GM18519 (cell line): ENCODE measurements around the gene PGAP3.
"Not testable (repeated sequence)": the region's sequence is repeated elsewhere in the genome, so short reads cannot be mapped to it uniquely, and the experiment has no call there.

Experiments used
- ATAC-seq: cut with Tn5 transposase; IDR thresholded peaks from one replicate; pipeline ENCODE4 v1.9.1; 2021; ENCODE audit warnings: mild to moderate bottlenecking, moderate library complexity; ENCODE audit not compliant: unreplicated experiment, low FRiP score

The PGAP3 gene

GRCh38 chr17:39699157-39699817, 11.4 kb upstream of the PGAP3 start:
- not testable (repeated sequence) for ATAC-seq

GRCh38 chr17:39697961-39698360, 10.1 kb upstream of the PGAP3 start:
- ATAC-seq = no peak

- ATAC-seq = no peak
These were observed 8.9 kb upstream of the PGAP3 start for GRCh38 chr17:39696731-39697130.

- no peak for ATAC-seq
These were observed 7.2 kb upstream of the PGAP3 start for GRCh38 chr17:39695089-39695474.

GRCh38 chr17:39694593-39694992, 6.7 kb upstream of the PGAP3 start:
- ATAC-seq = no peak

GRCh38 chr17:39688945-39689344, 1.1 kb upstream of the PGAP3 start:
- ATAC-seq = no peak

- no peak for ATAC-seq
These were observed 598 bp upstream of the PGAP3 start for GRCh38 chr17:39688475-39688835.

DNA sequence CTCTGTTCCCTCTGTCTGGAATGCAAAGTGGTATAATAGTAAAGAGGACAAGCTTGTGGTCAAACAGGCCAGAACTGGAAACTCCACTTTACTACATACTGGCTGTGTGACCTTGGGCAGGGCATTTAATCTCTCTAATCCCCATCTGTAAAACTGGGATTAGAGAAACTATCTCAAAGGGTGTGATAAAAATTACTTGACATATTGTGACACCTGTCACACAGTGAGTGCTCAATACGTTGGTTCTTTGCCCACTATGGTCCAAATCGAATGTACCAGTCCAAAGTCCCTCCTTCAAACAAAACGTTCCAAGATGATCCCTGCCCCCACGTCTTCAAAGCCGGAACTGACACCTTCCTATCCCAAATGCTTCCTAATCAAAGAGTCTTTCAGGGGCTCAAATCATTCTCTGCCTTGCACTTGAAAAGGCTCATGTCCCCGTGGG, 734 bp downstream of the PGAP3 start:
- no peak for ATAC-seq

DNA sequence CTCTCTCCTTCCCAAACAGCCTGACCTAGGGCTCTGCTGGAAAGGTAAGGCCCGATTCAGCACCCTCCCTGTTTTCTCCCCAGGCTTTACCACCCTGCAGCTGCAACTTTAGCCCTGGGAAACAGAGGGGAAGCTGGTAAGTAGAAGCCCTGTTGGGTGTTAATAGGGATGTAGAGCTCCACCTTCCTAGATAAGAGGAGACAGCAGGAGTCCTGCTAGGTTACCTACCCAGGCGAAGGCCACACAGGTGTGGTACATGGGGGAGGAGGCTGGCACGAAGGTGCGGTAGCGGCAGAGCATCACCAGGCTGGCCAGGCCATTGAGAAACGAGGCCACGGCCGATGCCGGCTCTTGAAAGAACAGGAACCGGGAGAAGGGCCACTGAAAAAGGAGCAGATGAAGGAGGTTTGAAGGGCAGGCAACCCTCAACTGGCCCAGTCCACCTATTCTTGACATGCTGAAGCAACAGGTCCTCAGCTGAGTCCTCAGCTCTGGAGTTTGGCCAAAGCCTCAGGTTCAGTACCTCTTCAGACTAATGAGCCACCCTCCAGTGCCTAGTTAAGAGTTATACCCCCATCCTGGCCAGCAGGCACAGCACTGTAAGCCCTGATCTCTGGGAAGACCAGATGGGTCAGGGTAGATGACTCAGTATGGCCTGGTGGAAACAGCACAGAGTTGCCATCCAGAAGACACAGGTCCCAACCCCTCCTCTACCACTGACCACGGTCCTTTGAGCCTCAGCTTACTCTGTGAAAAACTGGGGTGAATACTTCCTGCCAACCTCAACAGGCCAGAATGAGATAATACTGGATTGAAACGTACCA, 3.3 kb downstream of the PGAP3 start:
- no peak for ATAC-seq

DNA sequence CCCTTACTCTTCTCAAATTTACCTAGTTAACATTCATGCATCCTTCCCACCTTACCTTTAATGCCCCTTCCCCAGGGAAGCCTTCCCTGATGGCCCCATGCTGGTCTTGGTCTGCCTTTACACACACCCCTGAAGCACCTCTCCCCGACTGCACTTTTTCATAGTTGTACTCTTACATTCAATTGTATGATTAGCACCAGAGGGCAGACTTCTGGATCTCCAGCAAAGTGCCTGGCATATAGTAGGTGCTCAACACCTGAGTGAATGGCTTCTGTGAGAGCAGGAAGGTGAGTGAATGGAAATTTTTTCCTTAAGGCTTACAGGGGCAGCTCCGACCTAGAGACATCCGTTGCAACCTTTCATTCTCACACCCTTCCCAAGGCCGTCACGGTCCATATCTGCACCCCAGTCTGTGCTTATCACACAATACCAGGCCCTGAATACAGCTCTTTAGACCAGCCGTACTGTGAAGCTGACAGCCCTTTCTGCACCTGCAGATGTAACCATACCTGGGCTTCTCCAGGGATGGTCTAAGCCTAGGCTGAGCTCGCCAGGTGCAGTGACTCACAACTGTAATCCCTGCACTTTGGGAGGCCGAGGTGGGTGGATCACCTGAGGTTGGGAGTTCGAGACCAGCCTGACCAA, 4.4 kb downstream of the PGAP3 start:
- no peak for ATAC-seq

DNA sequence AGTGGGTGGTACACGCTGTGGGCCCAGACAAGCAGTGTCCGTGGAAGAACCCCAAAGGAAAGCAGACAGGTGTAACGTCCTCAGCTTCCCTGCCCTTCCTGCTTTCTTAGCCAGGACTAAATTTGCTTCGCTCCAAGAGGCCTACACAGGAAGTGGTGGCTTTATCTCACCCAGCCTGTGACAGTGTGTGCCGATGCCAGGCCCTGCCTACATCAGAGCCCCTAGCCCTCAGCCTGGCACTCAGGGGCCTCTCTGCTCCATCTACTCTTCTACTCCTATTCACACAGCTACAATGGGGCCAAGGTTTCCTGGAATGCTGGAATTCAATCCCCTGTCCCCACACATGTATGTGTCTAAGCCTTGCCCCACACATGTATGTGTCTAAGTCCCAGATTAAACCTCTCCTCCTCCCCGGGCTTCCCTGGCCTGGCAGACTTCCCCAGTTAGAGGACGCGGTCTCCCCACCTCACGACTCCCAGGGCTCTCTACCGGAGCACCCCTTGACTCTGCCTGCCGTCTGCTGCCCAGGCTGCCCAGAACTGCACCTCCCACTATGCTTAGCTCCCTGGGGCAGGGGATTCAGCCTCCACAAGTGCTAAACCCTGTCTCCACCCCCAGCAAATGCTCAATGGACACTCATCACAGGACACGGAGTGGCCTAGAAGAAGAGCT, 8.2 kb downstream of the PGAP3 start:
- no peak for ATAC-seq

GRCh38 chr17:39678340-39679116, 9.3 kb downstream of the PGAP3 start:
- no peak for ATAC-seq

GRCh38 chr17:39677542-39678339, 10.1 kb downstream of the PGAP3 start:
- ATAC-seq = no peak

DNA sequence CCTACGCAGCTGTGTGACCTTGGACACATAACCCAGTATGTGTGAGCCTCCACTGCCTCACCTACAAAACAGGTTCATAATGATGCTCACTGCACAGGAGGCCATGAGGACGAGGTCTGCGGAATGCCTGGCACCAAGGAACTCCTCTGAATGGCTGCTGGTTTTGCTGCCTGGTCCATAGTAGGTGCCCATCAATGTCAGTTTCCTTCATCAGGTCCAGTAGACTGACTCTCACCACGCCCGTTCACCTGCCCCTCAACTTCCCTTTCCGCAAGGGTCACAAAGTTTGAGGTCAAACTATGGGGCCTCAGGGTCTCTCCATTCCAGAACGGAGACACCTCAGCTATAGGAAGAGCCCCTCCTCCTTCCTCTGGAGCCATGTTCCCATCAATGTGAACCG, 10.8 kb downstream of the PGAP3 start:
- no peak for ATAC-seq

- no peak for ATAC-seq
These were observed 11.5 kb downstream of the PGAP3 start for GRCh38 chr17:39676198-39676819.

- ATAC-seq = no peak
These were observed 12.3 kb downstream of the PGAP3 start for GRCh38 chr17:39675390-39676082.

DNA sequence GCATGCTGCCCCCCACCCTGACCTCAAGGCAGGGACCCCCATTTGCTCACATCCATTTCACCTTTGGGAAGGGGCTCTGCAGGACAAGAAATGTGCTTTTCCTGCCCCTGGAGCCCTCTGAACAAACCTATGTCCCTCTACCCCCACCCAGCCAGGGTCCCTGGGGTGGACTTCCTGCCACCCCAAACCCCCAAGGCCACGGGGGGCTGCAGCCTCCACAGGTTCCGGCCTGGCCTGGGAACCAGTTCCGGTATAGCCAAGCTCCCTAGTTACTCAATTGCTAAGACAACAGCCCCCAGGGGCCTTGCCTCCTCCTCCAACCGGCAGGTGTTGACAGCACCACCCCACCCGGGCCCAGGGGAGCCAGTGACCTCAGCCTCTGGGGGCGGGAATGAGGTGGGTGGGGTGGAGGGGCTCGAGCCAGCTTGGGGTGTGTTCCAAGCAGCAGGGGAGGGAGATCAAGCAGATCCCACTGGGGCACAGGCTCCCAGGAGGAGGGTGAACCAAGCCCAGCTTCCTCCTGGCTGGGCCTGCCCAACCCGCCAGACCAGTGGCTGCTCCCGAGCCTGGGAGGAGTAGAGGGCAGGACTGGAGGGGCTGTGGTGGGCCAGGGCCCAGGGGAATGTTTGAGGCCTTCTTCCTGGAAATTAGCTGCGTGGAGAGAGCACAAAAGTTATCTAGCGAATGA, 13.0 kb downstream of the PGAP3 start:
- no peak for ATAC-seq

DNA sequence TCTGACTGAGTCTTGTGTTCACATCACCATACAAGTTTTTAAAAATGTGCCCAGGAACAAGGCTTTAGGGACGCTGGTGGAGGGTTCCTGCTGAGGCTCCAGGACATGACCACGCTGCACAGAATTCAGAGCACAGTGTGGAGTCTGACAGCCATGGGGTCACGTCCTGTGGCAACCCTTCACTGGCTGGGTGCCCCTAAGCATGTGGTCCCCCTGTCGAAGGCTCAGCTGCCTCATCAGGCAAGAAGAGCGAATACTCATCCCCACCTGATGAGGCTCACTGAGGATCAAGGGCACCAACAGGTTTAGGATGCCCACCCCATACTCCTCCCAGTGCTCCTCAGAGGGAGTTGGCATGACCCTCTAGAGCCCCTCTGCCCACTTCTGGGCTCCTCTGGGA, 13.7 kb downstream of the PGAP3 start:
- no peak for ATAC-seq
